Stimulated activated CD4-positive, alpha-beta T cell treated with anti-CD3 and anti-CD28 coated beads, TNF-alpha, amount 100 ng/mL, for 48 hours (primary cell): Measurements from ENCODE around the gene COMMD10.
"Not testable (repeated sequence)": the region's sequence is repeated elsewhere in the genome, so short reads cannot be mapped to it uniquely, and the experiment has no call there.

ENCODE experiments used
- DNase-seq, 3 donors: peaks; one replicate each; pipeline ENCODE4 v3.0.0-alpha.2; 2020; ENCODE audit warnings: low read depth in 3 of 3

Gene COMMD10

DNA sequence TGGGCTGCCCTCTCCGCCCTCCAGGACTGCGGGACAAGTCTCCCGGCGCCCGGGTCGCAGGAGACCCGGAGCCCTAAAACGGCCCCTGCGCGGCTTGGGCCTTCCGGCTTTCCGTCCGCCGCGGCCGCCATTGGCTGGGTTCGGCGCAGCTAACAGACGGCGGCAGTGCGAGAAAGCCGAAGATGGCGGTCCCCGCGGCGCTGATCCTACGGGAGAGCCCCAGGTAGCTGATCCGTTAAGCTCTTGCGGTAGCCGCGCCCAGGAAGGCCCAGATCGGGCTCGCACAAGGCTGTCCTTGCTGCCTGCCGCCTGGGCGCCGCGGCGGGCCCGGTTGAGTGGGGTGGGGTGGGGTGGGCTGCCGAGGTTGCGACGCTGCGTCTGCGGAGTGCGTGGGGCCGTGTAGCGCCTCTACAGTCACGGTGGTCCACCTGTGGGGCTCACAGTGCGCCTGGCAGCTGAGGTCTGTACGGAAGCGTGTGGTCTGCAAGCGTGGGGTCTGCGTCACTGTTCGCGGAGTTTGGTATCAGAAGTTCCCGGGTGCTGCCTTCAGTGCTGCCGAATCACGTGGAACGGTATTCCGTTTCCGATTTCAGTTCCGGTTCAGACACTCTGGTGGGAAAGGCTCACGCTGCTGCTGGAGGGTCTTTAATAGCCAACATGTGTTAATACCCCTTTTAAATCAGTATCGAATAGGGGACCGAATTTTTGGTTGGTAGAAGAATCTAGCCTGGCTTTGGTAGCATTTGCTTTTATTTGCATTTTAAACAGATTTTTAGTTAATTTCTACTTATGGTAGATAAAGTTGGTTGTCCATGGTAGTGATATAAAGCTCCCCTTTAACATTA lies at the start of gene COMMD10:
TSS of gene COMMD10 (plus strand) at position 155 of the 845 bp plus-strand sequence.
- peak; percentile 51 to 65 (median 57) for DNase-seq

DNA sequence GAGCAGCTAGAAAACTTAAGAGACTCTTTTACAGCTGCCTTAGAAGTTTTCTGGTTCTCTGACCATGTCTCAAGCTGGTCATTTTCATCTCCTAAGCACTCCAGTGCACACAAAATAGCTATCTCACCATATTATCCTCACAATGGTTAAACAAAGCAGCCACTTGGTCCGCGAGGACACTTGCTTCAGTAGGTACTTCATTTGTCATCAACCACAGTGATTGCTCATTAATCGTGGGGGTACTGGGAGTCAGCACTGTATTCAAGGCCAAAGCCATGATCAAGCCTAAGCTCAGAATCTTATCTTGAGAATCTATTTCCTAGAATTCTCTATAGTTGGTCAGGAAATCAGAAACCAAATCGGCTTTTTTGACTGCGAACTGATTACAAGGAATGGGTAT lies 49.7 kb upstream of the COMMD10 start:
- DNase-seq: no peak

DNA sequence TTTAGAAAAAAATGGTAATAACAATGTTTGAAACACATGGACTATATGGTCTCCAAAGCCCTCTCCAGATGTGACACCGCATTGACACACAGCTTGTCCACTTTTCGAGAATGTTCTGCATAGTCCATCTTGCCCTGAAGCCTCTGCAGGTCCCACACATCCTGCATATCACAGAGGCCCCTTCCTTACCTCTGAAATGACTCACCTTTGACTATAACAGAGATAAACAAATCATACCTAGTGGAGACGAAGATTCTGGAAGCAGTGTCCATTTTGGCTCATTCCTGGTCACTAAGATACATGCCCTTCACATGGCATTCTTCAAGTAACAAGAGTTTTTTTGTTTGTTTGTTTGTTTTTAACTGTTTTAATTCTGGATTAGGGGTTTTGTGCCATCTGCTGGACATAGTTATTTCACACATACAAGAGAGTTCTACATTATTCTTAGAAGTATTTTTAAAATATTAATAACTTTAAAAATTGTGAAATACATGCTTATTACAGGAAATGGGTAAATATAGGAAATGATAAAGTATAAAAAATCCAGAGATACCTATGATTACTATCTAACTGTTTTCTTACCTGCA lies 47.5 kb upstream of the COMMD10 start:
- DNase-seq: no peak

DNA sequence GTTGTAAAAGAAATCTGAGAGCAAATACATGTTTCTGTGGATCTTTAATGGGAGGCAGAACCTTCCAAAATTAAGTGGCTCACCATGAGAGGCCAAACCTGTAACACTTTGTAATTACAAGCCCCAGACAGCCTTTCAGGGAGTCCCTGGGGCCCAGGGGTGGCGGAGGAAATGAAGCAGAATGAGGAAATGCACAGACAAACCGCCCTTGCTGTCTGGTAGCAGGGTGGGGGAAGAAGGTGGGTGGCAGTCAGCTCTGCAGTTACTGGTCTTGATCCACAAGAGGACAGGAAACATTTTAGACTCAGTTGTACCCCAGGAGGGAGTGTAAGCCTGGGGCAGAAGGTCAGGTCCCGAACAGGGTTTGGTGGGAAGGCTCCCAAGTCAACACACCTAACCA lies 46.0 kb upstream of the COMMD10 start:
- DNase-seq: no peak

DNA sequence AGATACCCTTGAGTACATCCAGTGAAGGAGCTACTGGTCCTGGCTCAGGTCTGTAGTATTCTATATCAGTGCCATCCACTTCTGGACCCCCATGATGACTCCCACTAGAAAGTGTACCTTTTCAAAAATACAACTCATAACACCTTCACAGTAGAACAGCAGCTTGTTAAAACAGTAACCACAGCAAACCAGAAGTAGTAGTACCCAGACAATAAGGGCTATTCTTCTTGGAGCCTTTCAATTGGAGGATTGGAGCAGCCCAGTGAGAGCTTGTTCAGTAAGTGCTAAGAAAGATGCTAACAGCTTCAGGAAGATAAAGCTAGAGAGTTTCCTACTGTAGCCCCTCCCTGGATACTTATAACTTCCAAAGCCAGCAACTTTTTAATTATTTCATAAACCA lies 42.5 kb upstream of the COMMD10 start:
- DNase-seq: no peak

DNA sequence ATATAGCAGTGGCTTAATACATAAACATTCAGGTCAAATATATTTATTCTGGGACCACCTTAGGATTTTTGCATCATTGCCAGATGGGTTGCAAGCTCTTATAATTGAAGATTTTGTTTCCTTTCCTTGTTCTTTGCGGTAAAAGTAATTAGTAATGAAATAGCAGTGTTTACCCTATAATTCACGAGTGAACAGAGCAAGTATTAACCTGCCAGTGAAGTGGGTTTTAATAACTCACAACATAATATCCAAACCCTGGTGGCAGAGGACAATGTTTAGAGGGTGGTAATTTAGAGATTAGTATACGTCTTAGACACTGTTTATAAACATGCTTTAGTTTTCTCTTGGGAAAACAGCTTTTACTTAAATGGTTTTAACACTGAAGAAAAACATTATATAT lies 40.8 kb upstream of the COMMD10 start:
- DNase-seq: no peak

DNA sequence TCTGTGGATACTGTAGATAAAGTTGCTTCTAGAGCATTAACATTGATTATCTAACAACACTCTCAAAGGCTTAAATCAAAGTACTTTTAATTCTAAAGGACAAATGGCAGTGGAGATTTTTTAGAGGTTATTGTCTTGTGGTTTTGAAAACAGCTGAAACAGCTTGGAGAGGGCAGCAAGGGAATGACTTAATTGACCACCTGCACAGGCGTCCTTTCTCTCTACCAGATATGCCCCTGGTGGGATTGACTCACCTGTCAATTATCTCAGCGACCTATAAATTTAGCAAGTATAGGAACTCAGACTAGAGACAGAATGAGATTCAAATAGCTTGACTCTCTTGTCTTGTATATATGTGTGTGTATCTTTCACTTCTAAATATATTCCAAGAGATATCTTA lies 39.0 kb upstream of the COMMD10 start:
- DNase-seq: no peak

DNA sequence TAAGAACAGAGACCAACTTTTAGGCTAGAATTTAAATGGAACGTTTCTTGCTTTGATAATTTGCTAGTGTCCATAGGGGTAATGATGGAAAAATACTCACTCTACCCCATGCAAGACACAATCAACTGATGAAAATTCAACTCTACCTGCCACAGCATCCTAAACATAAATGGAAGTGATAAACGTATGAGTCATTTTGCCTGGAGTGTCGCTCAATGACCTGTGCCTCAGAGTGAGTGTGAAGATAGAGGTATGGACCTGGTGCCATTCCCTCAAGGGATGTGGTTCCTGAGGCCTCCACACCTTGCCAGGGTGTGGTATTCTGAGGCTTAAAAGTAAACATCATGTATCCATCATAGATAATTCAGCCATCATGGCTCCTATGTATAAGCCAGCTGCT lies 38.6 kb upstream of the COMMD10 start:
- no peak for DNase-seq

DNA sequence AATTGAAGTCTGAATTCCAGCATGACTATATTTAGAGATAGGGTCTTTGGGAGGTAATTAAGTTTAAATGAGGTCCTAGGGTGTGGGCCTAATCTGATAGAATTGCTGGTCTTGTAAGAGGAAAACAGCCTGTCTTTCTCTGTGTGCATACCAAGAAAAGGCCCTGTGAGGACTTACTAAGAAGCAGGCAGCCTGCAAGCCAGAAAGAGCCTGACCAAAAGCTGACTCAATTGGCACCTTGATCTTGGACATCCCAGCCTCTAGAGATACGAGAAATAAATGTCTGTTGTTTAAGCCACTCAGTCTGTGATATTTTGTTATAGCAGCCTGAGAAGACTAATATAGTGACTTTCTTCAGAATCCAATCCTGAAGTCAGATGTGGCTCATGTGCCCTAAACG lies 38.0 kb upstream of the COMMD10 start:
- DNase-seq: no peak

DNA sequence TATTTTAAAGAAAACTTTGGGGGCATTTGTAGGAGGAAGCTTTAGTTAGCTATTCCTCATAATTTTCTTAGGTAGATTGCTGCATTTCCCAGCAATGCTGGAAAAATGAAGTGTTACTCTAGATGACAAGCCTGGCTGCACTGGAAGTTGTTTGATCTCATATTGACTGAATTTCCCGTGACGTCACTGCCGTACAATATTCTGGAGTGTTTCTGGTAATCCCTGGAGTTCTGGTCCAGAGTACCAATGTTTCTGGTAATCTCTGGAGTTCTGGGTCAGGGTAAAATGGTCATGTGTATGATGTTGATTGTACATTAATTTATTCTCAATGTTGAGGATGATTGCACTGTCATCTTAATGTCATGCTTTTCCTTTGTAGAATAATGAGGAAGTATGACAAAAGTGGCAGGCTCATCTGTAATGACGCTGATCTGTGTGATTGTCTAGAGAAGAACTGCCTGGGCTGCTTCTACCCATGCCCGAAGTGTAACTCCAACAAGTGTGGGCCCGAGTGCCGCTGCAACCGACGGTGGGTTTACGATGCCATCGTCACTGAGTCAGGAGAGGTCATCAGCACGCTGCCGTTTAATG lies 26.4 kb upstream of the COMMD10 start:
- DNase-seq: no peak

DNA sequence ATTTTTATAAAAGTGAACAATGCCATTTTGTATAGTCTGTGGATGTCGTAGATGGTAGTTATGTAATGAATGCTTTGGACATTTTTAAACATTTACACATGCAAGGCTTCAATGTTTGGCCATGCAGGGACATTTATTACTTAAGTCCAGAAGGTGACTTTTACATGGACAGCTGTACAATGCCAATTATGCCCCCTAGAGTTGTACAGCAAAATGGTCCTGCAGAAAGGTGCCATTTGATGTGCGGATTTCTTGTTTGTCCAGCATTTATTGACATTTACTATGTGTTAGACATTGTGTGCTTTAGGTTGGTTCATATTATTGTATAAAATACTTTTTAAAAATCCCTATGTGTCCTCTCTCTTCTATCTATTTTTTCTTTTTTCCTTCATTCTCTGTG lies 22.5 kb upstream of the COMMD10 start:
- no peak for DNase-seq

DNA sequence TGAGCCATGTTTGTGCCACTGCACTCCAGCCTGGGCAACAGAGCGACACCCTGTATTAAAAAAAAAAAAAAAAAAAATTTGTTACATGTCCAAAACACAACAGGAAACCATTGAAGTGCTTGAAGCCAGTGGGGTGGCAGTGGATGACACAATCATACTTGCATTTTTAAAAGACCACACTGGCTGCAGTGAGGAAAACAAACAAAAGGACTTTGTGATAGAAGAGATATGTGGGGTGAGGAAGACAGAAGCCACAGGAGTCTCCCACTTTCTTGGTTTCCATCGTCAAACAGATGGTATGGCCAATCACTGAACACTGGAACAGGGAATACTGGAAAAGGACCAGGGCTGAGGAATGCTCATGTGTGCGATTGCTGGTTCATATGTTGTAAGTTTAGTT lies 20.9 kb upstream of the COMMD10 start:
- no peak for DNase-seq

DNA sequence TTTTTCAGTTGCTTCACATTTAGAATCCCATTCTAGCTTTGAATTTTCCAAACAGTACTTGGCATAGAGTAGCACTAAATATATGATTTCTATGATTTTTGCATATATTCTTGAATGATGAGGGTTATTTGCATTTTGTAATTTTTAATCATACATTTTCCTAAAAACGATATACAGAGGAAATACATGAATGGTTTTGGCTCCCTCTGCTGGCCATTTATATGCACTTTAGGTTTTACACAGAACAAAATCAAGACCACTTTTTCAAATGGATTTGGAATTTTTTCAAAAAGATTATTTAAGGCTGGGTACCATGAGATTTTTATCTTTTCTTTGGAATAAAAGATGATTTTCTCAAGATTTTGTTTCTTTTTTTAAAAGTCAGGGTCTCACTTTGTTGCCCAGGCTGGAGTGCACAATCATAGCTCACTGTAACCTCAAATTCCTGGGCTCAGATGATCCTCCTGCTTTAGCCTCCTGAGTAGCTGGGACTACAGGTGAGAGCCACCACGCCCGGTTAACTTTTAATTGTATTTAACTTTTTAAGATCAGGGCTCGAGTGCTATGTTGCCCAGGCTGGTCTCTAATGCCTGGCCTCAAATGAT lies 16.7 kb upstream of the COMMD10 start:
- peak in 1 of 3 donors; percentile 22 for DNase-seq

DNA sequence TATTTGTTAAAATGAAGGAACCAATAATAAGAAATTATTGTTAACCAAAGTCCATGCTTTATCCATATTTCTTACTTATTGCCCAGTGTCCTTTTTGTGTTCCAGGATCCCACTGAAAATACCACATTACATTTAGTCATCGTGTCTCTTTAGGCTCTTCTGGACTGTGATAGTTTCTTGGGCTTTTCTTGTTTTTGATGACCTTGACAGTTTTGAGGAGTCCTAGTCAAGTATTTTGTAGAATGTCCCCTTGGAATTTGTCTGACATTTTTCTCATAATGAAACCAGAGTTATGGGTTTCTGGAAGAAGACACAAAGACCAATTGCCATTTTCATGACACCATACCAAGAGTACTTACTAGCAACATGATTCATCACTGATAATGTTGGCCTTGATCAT lies 13.6 kb upstream of the COMMD10 start:
- DNase-seq: no peak

DNA sequence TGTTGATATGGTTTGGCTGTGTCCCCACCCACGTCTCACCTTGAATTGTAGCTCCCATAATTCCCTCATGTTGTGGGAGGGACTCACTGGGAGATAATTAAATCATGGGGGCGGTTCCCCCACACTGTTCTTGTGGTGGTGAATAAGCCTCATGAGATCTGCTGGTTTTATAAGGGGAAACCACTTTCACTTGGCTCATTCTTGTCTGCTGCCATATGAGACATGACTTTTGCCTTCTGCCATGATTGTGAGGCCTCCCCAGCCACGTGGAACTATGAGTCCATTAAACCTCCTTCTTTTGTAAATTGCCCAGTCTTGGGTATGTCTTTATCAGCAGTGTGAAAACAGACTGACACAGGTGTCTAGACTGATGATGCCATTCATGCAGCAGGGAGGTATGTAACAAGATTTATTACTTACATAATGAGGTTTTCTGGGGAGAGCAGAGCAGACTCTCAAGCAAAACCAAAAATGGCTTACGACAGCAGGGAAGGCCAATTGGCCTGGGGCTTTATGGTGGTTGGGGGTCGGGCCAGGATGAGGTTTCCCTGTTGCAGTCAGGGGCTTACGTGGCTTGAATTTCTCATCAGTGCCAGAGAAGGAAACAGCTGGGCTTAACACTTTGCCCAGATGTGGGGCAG lies 9.5 kb upstream of the COMMD10 start:
- DNase-seq: peak in 1 of 3 donors; percentile 2

DNA sequence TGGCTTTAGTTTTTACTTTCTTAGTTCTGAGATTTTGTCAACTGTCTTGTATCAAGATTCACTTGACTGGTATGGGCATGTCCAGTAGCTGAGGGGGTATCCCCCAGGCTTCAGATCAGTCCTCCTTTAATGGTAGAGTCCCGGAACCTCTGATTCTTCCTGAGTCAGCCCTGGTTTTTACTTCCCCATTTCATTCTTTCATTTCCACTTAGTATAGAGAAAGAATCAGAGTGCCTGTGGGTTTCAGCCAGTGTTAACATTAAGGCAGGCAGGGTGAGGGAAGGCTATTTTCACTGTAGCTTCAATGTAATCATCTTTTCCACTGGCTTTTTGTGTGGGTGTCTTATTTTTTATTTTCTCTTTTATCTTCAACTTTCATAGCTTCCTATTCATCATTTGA lies 8.3 kb upstream of the COMMD10 start:
- DNase-seq: peak in 1 of 3 donors; percentile 4

DNA sequence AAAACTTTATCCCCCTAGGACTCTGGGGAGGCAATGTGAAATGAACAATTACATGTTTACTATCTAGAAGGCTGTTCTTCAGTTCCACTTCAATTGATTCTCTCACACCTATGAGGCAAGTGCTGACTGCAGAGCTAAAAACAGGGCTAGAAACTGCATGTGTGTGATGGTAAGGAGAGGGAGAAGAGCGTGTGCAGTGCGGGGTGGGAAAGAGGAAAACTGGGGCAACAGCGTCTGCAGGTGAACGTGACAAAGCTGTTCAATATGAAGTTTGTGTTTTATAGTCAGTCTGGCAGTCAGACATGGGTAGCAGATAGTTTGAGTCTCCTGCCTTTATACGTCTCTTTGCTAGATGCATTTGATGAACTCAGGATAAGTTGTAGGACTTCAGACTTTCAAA lies 6.6 kb upstream of the COMMD10 start:
- no peak for DNase-seq

DNA sequence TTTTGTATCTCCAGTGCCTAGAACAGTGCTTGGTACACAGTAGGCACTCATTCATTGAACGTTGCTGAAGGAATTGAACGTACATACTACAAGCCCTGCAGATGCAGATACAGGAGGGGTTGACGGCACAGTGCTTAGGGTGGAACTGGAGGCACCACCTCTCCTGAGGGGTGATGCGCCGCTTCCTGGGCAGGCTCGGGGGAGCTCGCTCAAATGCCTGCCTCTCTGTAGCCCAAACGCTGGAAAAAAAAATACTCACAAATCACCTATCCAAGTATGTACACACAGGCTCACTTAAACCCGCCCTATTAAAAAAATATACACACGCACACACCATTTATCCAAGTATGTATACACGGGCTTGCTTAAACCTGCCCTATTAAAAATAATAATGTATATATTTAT lies 536 bp upstream of the COMMD10 start:
- DNase-seq: peak in 1 of 3 donors; percentile 22

DNA sequence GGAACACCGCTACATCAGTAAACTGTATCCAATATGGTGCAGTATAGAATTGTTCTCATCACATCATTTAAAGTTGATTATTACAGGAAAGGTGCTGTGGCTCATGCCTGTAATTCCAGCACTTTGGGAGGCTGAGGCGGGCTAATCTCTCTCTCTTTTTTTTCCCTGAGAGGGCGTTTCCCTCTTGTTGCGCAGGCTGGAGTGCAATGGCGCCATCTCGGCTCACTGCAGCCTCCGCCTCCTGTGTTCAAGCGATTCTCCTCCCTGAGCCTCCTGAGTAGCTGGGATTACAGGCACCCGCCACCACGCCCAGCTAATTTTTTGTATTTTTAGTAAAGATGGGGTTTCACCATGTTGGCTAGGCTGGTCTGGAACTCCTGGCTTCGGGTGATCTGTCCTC lies 1.5 kb downstream of the COMMD10 start:
- DNase-seq: not testable (repeated sequence)

DNA sequence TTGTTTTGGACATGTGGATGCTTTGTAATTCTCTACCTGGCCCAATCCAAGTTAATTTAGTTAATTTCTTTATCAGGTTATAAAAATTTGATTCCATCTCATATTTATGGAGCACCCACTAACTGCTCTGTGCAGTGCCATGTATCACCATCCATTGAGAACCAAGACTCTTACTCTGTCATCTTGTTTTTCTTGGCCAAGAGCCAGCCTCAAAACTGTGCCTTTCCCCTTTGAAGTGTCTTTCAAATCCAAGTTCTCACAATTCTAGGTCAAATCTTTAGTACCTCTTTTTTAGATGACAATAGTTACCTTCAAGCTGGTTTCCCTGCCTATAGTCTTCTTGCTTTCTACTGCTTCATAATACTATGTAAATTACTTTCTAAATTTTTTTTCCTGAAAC lies 3.2 kb downstream of the COMMD10 start:
- no peak for DNase-seq

DNA sequence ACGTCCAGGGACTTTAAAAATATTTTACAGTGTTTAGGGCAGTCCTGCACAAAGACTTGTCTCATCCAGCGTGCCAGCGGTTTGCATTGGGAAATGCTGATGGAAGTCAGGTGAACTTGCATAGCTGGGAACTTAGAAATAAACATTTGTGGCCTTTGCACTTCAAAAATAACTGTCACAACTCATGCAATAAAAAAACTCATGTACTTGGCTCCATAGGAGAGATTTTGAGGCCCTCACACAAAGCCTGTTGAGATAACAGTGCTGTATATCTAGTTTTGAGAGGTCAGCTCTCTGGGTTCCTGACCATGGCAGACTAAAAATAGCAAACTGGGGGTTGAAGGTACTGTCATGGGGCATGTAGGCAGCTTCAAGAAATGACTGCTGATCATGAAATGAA lies 5.5 kb downstream of the COMMD10 start:
- DNase-seq: no peak

DNA sequence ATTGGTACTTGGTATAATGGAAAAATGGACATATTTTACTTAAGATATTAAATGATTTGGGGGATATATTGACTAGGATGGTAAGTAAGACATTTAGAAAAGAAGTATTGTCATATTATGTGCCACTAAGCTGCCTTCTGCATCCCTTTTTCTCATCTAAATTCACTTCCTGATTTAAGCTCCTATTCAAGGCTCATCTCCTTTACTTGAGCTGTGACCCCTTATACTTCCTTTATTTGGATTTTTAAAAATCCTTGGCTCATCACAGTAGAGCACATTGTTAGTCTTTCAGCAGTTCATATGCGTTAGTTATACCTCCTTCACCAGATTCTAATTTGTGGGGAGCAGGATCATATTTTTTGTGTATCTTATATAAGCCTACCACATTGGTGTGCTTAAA lies 6.6 kb downstream of the COMMD10 start:
- DNase-seq: no peak
